Type B pancreatic cell (in vitro differentiated cells): ENCODE measurements around the gene ARHGEF33. TPM values are rescaled to one million over a fixed set of nuclear protein-coding genes. Genes with fewer than 3 reads are reported as not detected.

Experiments used
- DNase-seq: peaks from one replicate; pipeline ENCODE4 v3.0.0; 2021; ENCODE audit warnings: mixed read lengths; ENCODE audit not compliant: unreplicated experiment; ENCODE audit errors: extremely low spot score
- H3K27ac Mint-ChIP-seq: 2 replicates; pipeline ENCODE4 v1.8.0; 2021; ENCODE audit warnings: mild to moderate bottlenecking, mixed read lengths
- H3K27me3 Mint-ChIP-seq: 2 replicates; pipeline ENCODE4 v1.8.0; 2021; ENCODE audit warnings: mixed read lengths
- H3K36me3 Mint-ChIP-seq: 2 replicates; pipeline ENCODE4 v1.8.0; 2021; ENCODE audit warnings: mixed read lengths
- H3K4me1 Mint-ChIP-seq: one replicate; pipeline ENCODE4 v1.8.0; 2021; ENCODE audit warnings: mixed read lengths; ENCODE audit not compliant: unreplicated experiment
- H3K4me3 Mint-ChIP-seq: 2 replicates; pipeline ENCODE4 v1.8.0; 2021; ENCODE audit warnings: mild to moderate bottlenecking, mixed read lengths
- H3K9me3 Mint-ChIP-seq: 2 replicates; pipeline ENCODE4 v1.8.0; 2021; ENCODE audit warnings: mixed read lengths
- total RNA-seq: library from RNA; stranded (reverse); gene quantifications from 2 replicates; pipeline ENCODE4 v1.2.1, GENCODE V29; 2021; ENCODE audit warnings: low replicate concordance
- TF ChIP-seq, protein P1 (sequence below): fragments of 200-600 bp; sonication (generic); conservative IDR thresholded peaks from 2 replicates; pipeline ENCODE4 v1.5.0; 2021; ENCODE audit warnings: antibody characterized with exemption, mild to moderate bottlenecking

Gene ARHGEF33
- total RNA-seq, 1 donor from 2014 or later, result 1.0 TPM

DNA sequence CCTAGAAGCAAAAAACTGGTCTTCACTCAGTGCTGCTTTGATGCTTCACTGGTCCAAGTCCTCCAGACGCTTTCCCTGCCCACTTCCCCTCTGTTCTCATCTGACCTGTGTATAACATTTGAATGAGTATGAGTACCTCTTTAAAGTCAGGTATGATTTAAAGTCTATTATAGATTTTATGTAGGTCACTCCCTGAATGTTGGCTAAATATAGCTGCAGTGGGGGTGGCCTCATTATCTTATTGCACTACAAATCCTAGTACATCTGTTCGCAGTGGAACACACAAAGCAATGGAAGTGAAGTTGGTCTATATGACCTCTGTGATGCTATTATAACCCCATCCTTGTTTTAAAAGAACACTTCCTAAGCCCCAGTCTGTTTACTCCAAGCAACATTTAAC, 33.2 kb downstream of the ARHGEF33 start:
- H3K27ac Mint-ChIP-seq, result no peak overlapping the region
- no peak for DNase-seq
- H3K4me3 Mint-ChIP-seq, result no peak overlapping the region
- H3K36me3 Mint-ChIP-seq, result no peaks in the 10 kb centered on the region
- no peaks in the 10 kb centered on the region for H3K9me3 Mint-ChIP-seq
- H3K4me1 Mint-ChIP-seq, result no peaks in the 10 kb centered on the region
- TF ChIP-seq, protein P1, sequence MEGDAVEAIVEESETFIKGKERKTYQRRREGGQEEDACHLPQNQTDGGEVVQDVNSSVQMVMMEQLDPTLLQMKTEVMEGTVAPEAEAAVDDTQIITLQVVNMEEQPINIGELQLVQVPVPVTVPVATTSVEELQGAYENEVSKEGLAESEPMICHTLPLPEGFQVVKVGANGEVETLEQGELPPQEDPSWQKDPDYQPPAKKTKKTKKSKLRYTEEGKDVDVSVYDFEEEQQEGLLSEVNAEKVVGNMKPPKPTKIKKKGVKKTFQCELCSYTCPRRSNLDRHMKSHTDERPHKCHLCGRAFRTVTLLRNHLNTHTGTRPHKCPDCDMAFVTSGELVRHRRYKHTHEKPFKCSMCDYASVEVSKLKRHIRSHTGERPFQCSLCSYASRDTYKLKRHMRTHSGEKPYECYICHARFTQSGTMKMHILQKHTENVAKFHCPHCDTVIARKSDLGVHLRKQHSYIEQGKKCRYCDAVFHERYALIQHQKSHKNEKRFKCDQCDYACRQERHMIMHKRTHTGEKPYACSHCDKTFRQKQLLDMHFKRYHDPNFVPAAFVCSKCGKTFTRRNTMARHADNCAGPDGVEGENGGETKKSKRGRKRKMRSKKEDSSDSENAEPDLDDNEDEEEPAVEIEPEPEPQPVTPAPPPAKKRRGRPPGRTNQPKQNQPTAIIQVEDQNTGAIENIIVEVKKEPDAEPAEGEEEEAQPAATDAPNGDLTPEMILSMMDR, result no peak
- peaks cover 6% of the 10 kb centered on the region for H3K27me3 Mint-ChIP-seq

DNA sequence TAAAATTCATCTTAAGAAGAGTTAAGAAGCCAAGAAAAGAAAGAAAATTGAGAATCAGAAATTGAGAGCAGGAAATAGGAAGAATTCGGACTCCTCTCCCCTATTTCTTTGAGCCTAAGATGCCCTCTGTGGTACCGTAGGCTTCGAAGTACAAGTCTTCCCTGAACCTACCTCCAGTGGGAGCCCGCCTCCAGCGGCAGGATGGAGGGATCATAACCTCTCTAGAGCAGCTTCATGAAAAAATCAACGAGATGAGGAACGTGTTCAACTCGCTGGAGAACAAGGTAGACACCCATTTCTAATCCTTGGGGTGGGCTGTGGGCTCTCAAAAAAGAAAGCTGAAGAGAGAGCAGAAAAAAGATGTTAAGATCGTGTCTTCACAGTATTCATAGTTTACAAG, 36.3 kb downstream of the ARHGEF33 start:
- TF ChIP-seq, protein P1, result peak; percentile 16
- H3K4me3 Mint-ChIP-seq, result no peak overlapping the region
- H3K9me3 Mint-ChIP-seq, result no peaks in the 10 kb centered on the region
- no peaks in the 10 kb centered on the region for H3K36me3 Mint-ChIP-seq
- H3K27me3 Mint-ChIP-seq, result peaks cover 6% of the 10 kb centered on the region
- DNase-seq, result no peak
- H3K4me1 Mint-ChIP-seq, result no peaks in the 10 kb centered on the region
- H3K27ac Mint-ChIP-seq, result no peak overlapping the region

DNA sequence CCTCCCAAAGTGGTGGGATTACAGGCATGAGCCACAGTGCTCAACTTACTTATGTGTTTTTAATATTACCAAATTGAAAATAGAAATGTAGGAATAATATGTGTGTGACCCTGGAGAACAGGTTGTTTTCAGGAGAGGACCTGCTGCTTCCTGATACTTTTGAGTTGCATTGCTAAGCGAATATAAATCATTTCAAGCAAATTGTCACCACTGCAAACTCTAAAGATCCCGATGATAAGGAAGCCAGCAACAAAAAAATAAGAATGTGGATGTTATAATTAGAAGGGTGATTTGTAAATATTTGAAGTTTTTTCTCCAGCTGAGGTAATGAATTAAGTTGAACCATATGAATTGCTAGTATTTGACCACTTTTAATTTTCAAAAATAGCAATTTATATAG, 40.9 kb downstream of the ARHGEF33 start:
- H3K4me1 Mint-ChIP-seq, result no peaks in the 10 kb centered on the region
- TF ChIP-seq, protein P1, result no peak
- no peak overlapping the region for H3K4me3 Mint-ChIP-seq
- DNase-seq, result no peak
- H3K36me3 Mint-ChIP-seq, result no peaks in the 10 kb centered on the region
- no peak overlapping the region for H3K27ac Mint-ChIP-seq
- H3K27me3 Mint-ChIP-seq, result peaks cover 6% of the 10 kb centered on the region
- H3K9me3 Mint-ChIP-seq, result no peaks in the 10 kb centered on the region

DNA sequence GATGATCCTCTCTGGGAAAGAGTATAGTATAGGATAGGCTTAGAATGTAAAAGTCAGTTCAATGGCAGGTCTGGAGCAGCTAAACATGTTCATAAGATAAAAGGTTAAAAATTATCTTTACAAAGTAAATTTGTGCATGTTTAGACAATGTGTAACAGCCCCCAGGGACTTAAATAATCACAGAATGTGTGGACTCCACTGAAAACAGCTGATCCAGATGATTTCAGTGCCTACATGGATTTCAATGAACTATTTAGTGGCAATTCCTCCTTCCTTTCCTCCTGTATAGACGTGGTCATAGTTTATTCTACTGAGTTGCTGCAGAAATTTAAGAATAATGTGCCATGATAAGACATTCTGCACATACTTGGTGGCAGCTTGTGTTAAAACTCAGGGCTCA, 42.9 kb downstream of the ARHGEF33 start:
- Mint-ChIP-seq H3K36me3 (no peaks in the 10 kb centered on the region), H3K4me1 (no peaks in the 10 kb centered on the region), H3K27ac (no peak overlapping the region), H3K27me3 (no peaks in the 10 kb centered on the region), H3K9me3 (no peaks in the 10 kb centered on the region), H3K4me3 (no peak overlapping the region)
- no peak for DNase-seq
- TF ChIP-seq, protein P1, result no peak

DNA sequence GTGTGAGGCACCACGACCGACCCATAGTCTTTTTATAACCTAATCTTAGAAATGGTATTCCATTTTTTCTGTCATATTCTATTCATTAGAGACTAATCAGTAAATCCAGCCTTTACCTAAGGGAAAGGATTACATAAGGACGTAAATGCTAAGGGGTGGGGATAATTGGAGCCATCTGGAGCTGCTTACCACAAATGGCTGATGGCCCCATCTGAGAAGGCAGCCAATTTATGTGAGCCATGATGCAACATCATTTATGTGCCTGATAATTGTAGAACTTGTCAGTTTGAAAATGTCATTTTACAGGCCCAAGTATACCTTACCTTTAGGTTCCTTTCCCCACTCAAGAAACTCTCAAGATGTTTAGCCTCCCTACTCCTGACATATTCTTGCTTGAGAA, 44.0 kb downstream of the ARHGEF33 start:
- Mint-ChIP-seq H3K36me3 (no peaks in the 10 kb centered on the region), H3K9me3 (no peaks in the 10 kb centered on the region), H3K27me3 (no peaks in the 10 kb centered on the region), H3K27ac (no peak overlapping the region), H3K4me1 (no peaks in the 10 kb centered on the region), H3K4me3 (no peak overlapping the region)
- no peak for DNase-seq
- TF ChIP-seq, protein P1, result no peak

DNA sequence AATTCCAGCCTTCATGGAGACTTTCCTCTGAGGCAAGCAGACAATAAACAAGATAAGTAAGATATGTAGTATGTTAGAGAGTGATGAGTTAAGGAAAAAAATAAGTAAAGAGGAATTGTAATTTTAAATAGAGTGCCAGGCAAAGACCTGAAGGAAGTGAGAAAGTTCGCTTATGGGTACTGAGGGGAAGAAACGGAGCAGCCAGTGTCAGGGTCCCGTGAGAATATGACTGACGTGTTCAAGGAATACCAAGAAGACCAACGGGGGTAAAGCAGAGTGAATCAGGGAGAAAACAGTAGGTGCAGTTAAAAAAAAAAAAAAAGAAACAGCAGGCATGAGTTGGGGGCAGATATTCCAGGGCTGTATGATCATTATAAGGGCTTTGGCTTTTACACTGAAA, 45.1 kb downstream of the ARHGEF33 start:
- Mint-ChIP-seq H3K27ac (no peak overlapping the region), H3K4me1 (no peaks in the 10 kb centered on the region), H3K4me3 (no peak overlapping the region), H3K27me3 (no peaks in the 10 kb centered on the region), H3K36me3 (no peaks in the 10 kb centered on the region), H3K9me3 (no peaks in the 10 kb centered on the region)
- TF ChIP-seq, protein P1, result no peak
- DNase-seq, result no peak
